Omental fat pad (tissue), 4 donors: Measurements from ENCODE around the gene SRP9. TPM values are rescaled to one million over a fixed set of nuclear protein-coding genes. Genes with fewer than 3 reads are reported as not detected.
"Not testable (repeated sequence)": the region's sequence is repeated elsewhere in the genome, so short reads cannot be mapped to it uniquely, and the experiment has no call there.

Experiments
- ATAC-seq: fragments of 150-250 bp; one replicate; pipeline ENCODE4 v1.9.1; 2016; ENCODE audit warnings: mild to moderate bottlenecking, moderate library complexity; ENCODE audit not compliant: low FRiP score
- DNase-seq: peaks from one replicate; pipeline ENCODE4 v3.0.0-alpha.2; 2019; ENCODE audit warnings: low spot score
- total RNA-seq, 4 donors: library from RNA; depleted of rRNA; stranded (reverse); fragments of >200 nt; gene quantifications; one replicate each; pipeline ENCODE4 v1.1.0, GENCODE V29; 2016
- TF ChIP-seq, protein P1 (sequence below), 3 donors: fragments of 450-650 bp; IDR thresholded peaks; one replicate each; pipeline ENCODE4 v1.5.1; 2016 to 2017; ENCODE audit warnings: antibody characterized with exemption in 3 of 3, mild to moderate bottlenecking in 3 of 3, moderate library complexity in 2 of 3

The SRP9 gene
- total RNA-seq, 4 donors from 2014 or later = 111 to 172 (median 141) TPM

DNA sequence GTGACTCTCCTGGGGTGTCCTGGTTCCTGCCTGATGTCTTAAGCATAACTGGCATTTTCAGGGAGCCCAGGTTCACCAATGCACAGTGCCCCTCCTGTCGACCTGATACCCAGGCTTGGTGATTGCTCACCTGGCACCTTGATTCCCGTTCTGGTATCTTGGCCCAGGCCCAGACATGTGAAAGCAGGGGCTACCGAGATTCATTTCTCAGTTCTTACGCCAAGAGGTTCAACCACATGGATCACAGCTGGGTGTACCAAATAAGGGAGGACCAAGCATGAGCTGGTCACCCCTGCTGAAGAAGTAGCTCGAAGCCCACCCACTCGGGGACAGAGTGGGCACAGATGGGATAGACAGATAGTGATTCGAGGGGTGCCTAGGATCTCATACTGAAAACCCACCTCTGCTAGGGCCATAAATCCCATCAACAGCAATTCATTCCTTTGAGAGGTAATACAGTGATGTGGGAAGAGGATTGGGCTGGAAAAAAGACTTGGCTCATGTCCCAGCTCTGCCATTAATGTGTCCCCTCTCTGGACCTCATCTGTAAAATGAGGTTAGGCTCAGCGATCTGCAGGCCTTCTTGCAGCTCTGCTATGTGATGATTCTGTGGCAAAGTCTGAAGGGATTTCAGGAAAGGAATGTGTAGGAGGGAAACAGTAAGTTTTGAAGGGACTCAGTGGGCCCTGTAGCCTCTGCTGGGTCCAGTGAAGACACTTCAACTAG is 35.0 kb downstream of the SRP9 start:
- TF ChIP-seq, protein P1, sequence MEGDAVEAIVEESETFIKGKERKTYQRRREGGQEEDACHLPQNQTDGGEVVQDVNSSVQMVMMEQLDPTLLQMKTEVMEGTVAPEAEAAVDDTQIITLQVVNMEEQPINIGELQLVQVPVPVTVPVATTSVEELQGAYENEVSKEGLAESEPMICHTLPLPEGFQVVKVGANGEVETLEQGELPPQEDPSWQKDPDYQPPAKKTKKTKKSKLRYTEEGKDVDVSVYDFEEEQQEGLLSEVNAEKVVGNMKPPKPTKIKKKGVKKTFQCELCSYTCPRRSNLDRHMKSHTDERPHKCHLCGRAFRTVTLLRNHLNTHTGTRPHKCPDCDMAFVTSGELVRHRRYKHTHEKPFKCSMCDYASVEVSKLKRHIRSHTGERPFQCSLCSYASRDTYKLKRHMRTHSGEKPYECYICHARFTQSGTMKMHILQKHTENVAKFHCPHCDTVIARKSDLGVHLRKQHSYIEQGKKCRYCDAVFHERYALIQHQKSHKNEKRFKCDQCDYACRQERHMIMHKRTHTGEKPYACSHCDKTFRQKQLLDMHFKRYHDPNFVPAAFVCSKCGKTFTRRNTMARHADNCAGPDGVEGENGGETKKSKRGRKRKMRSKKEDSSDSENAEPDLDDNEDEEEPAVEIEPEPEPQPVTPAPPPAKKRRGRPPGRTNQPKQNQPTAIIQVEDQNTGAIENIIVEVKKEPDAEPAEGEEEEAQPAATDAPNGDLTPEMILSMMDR (IDR thresholded peaks at IDR 0.05) = no peak
- ATAC-seq (no peak), DNase-seq (no peak)

DNA sequence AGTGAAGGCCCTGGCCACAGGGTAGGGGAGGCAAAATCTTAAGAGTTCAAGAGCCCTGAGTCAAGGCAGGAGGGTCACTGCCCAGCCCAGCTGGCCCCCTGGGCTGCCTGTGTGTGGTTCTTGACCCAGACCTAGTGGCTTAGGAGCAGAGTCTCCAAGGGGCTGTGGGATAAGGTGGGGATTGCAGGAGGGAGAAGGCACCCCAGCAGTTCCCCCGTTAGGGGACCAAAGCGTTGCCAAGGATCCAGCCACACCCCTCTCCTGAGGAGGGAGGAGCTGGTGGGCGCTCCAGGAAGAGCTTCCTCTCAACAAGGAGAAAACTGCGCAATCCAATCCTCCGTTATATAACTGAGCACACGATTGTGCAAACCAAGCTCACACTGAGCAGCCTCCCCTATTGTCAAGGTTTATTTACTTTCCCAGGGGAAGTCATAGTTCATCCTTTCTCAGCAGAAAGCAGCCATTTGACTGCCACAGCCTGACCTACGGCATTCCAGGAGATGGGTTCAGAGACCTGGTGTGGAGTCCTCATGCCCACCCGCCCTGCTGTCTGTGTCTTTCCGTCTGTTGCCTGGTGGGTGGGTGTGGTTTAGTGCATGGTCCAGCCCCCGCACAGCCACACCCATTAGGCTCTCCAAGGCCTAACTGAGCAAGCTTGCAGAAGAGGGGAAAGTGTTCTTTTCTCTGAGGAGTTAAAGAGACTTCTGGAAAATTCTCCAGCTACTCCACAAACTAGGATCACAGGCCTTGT is 35.8 kb downstream of the SRP9 start:
- TF ChIP-seq, protein P1 (IDR thresholded peaks at IDR 0.05) = no peak
- DNase-seq (peak; percentile 38), ATAC-seq (peak; percentile 60)

DNA sequence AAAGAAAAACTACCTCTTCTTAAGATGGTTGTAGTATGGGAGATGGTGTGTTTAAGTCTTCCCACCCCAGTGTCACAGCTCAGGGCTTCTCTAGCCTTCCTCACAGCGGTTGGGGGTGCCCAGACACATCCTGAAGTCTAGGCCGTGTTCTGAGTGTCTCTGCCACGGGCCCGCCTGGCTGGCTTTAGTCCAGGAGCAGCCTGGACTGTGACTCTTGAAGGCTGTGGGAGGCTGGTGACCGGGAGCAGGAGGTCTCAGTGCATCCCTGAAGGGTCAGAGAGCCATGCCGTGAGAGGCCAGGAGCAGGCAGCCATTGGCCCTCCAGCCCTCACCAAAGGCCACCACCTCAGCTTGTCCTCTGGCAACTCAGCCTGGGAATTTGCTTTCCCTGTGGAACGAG is 36.8 kb downstream of the SRP9 start:
- no peak for DNase-seq
- no peak for ATAC-seq
- TF ChIP-seq, protein P1 (IDR thresholded peaks at IDR 0.05) = no peak

DNA sequence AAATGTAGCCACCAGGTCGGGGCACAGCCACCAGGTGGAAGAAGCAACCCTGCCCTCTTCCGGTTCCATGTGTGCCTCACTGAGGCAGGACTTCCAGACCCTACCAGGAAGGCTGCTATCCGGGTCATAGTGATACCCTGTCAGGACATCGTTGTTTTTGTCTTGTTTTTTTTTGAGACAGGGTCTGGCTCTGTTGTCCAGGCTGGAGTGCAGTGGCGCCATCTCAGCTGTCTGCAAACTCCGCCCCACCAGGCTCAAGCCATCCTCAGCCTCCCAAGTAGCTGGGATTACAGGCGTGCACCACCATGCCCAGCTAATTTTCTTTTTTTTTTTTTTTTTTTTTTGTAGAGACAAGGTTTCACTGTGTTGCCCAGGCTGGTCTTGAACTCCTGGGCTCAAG is 37.5 kb downstream of the SRP9 start:
- not testable (repeated sequence) for ATAC-seq, DNase-seq

DNA sequence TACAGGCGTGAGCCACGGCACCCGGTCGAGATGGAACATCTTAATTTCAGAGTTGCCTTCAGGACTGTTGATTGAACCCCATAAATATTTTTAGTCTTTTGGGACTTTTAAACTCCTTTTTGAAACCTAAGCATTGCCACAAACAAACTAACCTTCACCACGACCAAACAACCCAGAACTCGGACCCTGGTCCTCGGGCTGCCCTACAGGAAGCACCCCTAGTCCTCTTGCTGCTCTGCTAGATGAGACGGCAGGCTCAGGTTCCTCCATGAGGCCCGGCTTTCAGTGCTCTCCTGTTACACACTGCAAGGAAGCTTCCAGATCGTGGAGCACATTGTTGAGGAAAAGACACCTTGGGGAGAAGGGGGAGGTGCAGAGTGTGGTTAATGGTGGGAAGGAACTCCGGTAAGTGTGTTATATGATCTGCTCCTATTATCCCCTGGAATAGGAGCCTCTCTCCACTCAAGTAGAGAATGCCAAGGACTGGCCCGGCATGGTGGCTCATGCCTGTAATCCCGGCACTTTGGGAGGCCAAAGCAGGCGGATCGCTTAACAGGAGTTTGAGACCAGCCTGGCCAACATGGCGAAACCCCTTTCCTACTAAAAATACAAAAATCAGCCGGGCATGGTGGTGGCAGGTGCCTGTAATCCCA is 38.0 kb downstream of the SRP9 start:
- ATAC-seq = no peak
- TF ChIP-seq, protein P1 (IDR thresholded peaks at IDR 0.05) = no peak
- DNase-seq = no peak

DNA sequence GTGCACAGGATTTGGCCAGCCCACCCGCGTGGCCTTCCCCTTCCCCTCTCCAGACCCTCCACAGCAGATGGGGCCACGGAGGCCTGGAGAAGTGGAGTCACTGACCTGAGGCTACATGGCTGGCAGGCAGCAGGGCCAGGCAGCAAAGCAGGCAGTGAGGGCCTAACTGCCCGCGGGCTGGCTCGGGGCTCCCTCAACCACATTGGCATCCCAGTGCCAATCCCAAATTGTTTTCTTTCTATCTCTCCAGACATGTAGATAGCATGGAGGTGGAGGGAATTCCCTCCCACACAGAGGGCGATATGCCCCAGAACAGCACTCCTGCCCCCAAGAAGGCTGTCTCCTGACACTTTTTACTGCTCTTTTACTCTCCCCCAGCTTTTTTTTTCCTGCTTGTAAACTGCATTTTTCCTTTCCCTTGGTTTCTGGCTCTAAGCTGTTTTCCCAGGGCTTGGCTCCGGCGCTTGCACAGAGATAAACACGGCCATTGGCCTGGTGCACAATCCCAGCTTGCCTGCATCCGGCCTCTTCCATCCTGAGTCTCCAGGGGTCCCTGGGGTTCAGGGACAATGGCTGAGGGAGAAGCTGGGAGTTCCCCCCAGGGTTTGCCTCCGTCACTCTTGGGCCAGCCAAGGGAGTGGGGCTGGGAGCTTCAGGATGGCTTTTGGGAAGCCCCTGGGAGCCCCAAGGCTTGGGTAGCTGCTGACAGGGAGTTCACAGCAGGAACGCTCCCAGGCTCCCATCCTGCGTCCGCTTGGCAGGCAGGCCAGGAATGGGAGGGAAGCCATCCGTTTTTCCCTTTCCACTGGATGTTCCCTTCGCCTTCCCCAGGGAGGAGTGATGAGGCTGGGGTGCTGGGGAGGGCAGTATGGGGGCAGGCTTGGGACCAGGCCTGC is 39.3 kb downstream of the SRP9 start:
- no peak for DNase-seq
- ATAC-seq = peak; percentile 32
- TF ChIP-seq, protein P1 (IDR thresholded peaks at IDR 0.05) = no peak
